ENCODE results near the gene SLC39A11.

GRCh38 chr17:73088561-73088960 lies 3.9 kb downstream of the SLC39A11 start:
- no peak for TF ChIP-seq SP1 (IDR thresholded peaks at IDR 0.05)
- no peak for TF ChIP-seq BHLHE40 (IDR thresholded peaks at IDR 0.05; ENCODE audit: borderline replicate concordance)
- no peak for TF ChIP-seq SUZ12 (IDR thresholded peaks at IDR 0.05)
- TF ChIP-seq HDGF (IDR thresholded peaks at IDR 0.05; ENCODE audit: borderline replicate concordance): no peak
- no peak for TF ChIP-seq ARNT (IDR thresholded peaks at IDR 0.05)
- no peak for TF ChIP-seq NFRKB (IDR thresholded peaks at IDR 0.05)
- no peak for TF ChIP-seq LEF1 (IDR thresholded peaks at IDR 0.05; ENCODE audit: borderline replicate concordance)
- no peak for TF ChIP-seq FOXK2 (IDR thresholded peaks at IDR 0.05)
